Keratinocyte (primary cell): ENCODE results near the gene LRRC8D. TPM values are rescaled to one million over a fixed set of nuclear protein-coding genes. Genes with fewer than 3 reads are reported as not detected.

Experiments
- DNase-seq: peaks from one replicate; pipeline ENCODE4 v3.0.0-alpha.2; 2011; ENCODE audit warnings: low read depth, missing footprints, low spot score
- FAIRE-seq: peaks from 2 replicates; lab custom pipeline; 2011; peaks lifted over from hg19 to GRCh38; lab: Jason Lieb, UNC
- H2AFZ ChIP-seq: 2 replicates; pipeline ENCODE4 v1.6.0; 2012; ENCODE audit warnings: low read length, control low read depth, inconsistent platforms; ENCODE audit not compliant: control insufficient read depth
- H3K27ac ChIP-seq: 2 replicates; pipeline ENCODE4 v1.5.1; 2011; ENCODE audit warnings: low read length; ENCODE audit not compliant: control insufficient read depth, insufficient read depth
- H3K27me3 ChIP-seq: 3 replicates; pipeline ENCODE4 v1.6.0; 2011; ENCODE audit warnings: low read length; ENCODE audit not compliant: control insufficient read depth, insufficient read depth; ENCODE audit errors: extremely low read depth
- H3K36me3 ChIP-seq, 2 experiments: 2 replicates in 1 of 2; 3 replicates in 1 of 2; pipeline ENCODE4 v1.5.1; 2011; ENCODE audit warnings: low read length in 2 of 2, mild to moderate bottlenecking in 1 of 2; ENCODE audit not compliant: control insufficient read depth in 2 of 2, insufficient read depth in 2 of 2; ENCODE audit errors: extremely low read depth in 1 of 2
- H3K4me1 ChIP-seq: 3 replicates; pipeline ENCODE4 v1.5.1; 2011; ENCODE audit warnings: low read length; ENCODE audit not compliant: control insufficient read depth, insufficient read depth; ENCODE audit errors: extremely low read depth
- H3K4me2 ChIP-seq: 3 replicates; pipeline ENCODE4 v1.6.0; 2011; ENCODE audit warnings: low read depth, low read length; ENCODE audit not compliant: control insufficient read depth, insufficient read depth; ENCODE audit errors: extremely low read depth
- H3K4me3 ChIP-seq, 3 experiments: fragments of 200-600 bp in 1 of 3; sonication (generic) in 1 of 3; 2 replicates in 2 of 3; 3 replicates in 1 of 3; pipeline ENCODE4 v1.5.1; 2011 to 2016; ENCODE audit warnings: low read length in 3 of 3, mild to moderate bottlenecking in 3 of 3, control low read depth in 2 of 3, inconsistent platforms in 1 of 3, low read depth in 1 of 3, mixed read lengths in 1 of 3, mixed run types in 1 of 3, moderate library complexity in 1 of 3; ENCODE audit not compliant: control insufficient read depth in 2 of 3, insufficient read depth in 2 of 3; ENCODE audit errors: extremely low read depth in 1 of 3
- H3K79me2 ChIP-seq: 2 replicates; pipeline ENCODE4 v1.6.0; 2012; ENCODE audit warnings: low read length; ENCODE audit not compliant: control insufficient read depth, insufficient read depth
- H3K9ac ChIP-seq: 3 replicates; pipeline ENCODE4 v1.6.0; 2011; ENCODE audit warnings: low read length; ENCODE audit not compliant: control insufficient read depth, insufficient read depth; ENCODE audit errors: extremely low read depth
- H3K9me1 ChIP-seq: 3 replicates; pipeline ENCODE4 v1.6.0; 2011; ENCODE audit warnings: low read length; ENCODE audit not compliant: control insufficient read depth, insufficient read depth; ENCODE audit errors: extremely low read depth
- H3K9me3 ChIP-seq: 2 replicates; pipeline ENCODE4 v1.5.1; 2012; ENCODE audit warnings: low read depth, low read length; ENCODE audit not compliant: control insufficient read depth
- H4K20me1 ChIP-seq: 3 replicates; pipeline ENCODE4 v1.6.0; 2011; ENCODE audit warnings: low read length; ENCODE audit not compliant: control insufficient read depth, insufficient read depth; ENCODE audit errors: extremely low read depth
- EZH2 ChIP-seq: IDR thresholded peaks from one replicate; pipeline ENCODE4 v1.6.1; 2012; ENCODE audit warnings: inconsistent platforms, mild to moderate bottlenecking, low read length, moderate library complexity
- dilution Hi-C: fragments of 300-500 bp; cut with MboI; formaldehyde crosslinking; loops from one replicate; pipeline ENCODE4 v1.7.0; 2020; ENCODE audit warnings: low sequenced_read_pairs; ENCODE audit not compliant: extremely low pct_ligation_motif_present
- polyA plus RNA-seq, 5 experiments: library from polyadenylated mRNA; depleted of rRNA in 3 of 5; stranded (reverse) in 3 of 5; stranded (forward) in 1 of 5; unstranded in 1 of 5; fragments of >200 nt; gene quantifications; 1 replicate in 1 of 5; 2 replicates in 3 of 5; 3 replicates in 1 of 5; pipeline versions ENCODE4 v1.2.1 to v1.2.3, GENCODE V29; 2011 to 2012; ENCODE audit warnings: missing spikeins in 2 of 5, low read depth in 1 of 5, low replicate concordance in 1 of 5
- TF ChIP-seq, protein P1 (sequence below), 3 experiments: IDR thresholded peaks in 1 of 3; conservative IDR thresholded peaks in 1 of 3; optimal IDR thresholded peaks in 1 of 3; 2 replicates in 2 of 3; 3 replicates in 1 of 3; pipeline versions ENCODE3 to v1.5.1; 2011; ENCODE audit warnings: low read length in 3 of 3, mild to moderate bottlenecking in 3 of 3, moderate library complexity in 2 of 3, control low read depth in 1 of 3, inconsistent platforms in 1 of 3; ENCODE audit not compliant: insufficient read depth in 2 of 3; ENCODE audit errors: extremely low read depth in 1 of 3

LRRC8D gene
- polyA plus RNA-seq, 1 donor (not counting 4 experiments of a cell fraction or from before 2014, with no cell fraction given), result 54.7 TPM

DNA sequence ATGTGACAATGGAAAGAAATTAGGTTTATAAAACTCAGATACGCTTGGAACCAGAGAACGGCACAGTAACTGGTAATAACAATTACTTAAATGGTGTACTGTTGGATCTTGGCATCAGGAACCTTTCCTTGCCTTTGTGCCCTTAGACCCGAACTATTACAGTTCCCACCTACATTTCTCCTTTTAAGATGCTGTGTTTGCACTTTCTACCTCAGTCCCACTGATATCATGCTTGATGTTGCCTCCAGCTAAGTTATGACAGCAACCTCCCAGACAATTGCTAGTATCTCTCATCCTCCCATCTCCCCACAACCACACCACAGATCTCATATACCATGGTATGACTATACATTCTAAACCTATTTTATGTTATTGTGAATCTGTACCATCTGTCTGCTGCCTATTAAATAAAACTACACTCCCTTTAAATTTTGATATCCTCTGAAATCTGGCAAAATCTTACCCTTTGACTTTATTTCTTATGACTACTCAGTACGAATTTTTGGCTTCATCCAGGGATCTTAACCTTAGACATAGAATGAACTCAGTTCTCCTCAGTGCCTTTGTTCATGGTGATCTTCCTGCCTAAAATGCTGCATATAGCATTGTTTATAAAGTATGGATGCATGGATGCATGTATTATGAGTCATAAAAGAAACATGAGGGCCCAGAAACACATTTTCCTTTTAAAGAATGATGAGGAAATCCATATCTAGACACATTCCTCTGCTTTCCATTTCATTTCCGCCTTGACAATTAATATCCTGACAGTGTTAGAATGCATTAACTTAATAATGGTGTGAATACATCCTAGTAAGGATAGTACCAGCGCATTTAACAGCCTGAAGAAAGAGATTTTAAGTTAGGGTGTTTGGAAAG, 64.1 kb downstream of the LRRC8D start:
- Histone ChIP-seq H4K20me1 (no peaks in the 10 kb centered on the region), H3K4me2 (peak overlapping the region; percentile 52), H3K4me1 (peaks cover 45% of the 10 kb centered on the region), H3K36me3 (peaks cover 0 to 3% of the 10 kb centered on the region in 2 experiments), H3K4me3 (peak overlapping the region in 1 of 3 experiments; percentile 6), H3K27ac (no peak overlapping the region), H3K9me3 (no peaks in the 10 kb centered on the region), H3K9me1 (no peaks in the 10 kb centered on the region), H3K9ac (no peak overlapping the region), H3K27me3 (no peaks in the 10 kb centered on the region), H3K79me2 (peaks cover 5% of the 10 kb centered on the region), H2AFZ (no peak overlapping the region)
- peak; percentile 60 for FAIRE-seq
- DNase-seq, result no peak
- dilution Hi-C loops, result no loop called here
- TF ChIP-seq, protein P1, sequence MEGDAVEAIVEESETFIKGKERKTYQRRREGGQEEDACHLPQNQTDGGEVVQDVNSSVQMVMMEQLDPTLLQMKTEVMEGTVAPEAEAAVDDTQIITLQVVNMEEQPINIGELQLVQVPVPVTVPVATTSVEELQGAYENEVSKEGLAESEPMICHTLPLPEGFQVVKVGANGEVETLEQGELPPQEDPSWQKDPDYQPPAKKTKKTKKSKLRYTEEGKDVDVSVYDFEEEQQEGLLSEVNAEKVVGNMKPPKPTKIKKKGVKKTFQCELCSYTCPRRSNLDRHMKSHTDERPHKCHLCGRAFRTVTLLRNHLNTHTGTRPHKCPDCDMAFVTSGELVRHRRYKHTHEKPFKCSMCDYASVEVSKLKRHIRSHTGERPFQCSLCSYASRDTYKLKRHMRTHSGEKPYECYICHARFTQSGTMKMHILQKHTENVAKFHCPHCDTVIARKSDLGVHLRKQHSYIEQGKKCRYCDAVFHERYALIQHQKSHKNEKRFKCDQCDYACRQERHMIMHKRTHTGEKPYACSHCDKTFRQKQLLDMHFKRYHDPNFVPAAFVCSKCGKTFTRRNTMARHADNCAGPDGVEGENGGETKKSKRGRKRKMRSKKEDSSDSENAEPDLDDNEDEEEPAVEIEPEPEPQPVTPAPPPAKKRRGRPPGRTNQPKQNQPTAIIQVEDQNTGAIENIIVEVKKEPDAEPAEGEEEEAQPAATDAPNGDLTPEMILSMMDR (optimal IDR thresholded peaks at IDR 0.05 in 1 of 3, IDR thresholded peaks at IDR 0.05 in 1 of 3, conservative IDR thresholded peaks at IDR 0.05 in 1 of 3; ENCODE audit: extremely low read depth in 1 of 3, insufficient read depth in 2 of 3, low read length in 3 of 3), result no peak
- no peak for TF ChIP-seq EZH2

DNA sequence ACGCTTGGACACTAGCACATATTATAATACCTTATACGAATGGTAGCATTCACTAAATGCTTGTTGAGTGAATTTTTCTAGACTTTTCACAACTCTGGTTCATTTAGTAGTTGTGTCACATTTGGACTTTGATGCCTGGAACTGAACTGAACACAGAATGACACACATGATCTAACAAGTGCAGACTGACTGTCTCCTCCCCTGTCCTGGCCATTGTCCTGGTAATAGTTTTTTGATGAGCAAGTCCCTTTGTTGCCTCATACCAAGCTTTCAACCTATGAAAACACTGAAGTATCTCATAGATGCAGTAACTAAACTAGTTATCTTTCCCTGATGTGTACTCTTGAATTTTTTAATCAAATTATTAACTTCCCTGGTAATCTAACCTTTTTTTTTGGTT, 66.4 kb downstream of the LRRC8D start:
- Histone ChIP-seq H4K20me1 (no peaks in the 10 kb centered on the region), H2AFZ (no peak overlapping the region), H3K9ac (no peak overlapping the region), H3K27ac (no peak overlapping the region), H3K36me3 (no peaks in the 10 kb centered on the region), H3K9me1 (no peaks in the 10 kb centered on the region), H3K4me1 (peaks cover 59% of the 10 kb centered on the region), H3K9me3 (no peaks in the 10 kb centered on the region), H3K4me2 (no peak overlapping the region), H3K27me3 (no peaks in the 10 kb centered on the region), H3K79me2 (peaks cover 8% of the 10 kb centered on the region), H3K4me3 (no peak overlapping the region)
- dilution Hi-C loops, result no loop called here
- peak; percentile 23 for FAIRE-seq
- TF ChIP-seq EZH2, result no peak
- TF ChIP-seq, protein P1 (optimal IDR thresholded peaks at IDR 0.05 in 1 of 3, IDR thresholded peaks at IDR 0.05 in 1 of 3, conservative IDR thresholded peaks at IDR 0.05 in 1 of 3; ENCODE audit: extremely low read depth in 1 of 3, insufficient read depth in 2 of 3, low read length in 3 of 3), result no peak
- DNase-seq, result no peak
